Left lung (tissue), 10 donors: ENCODE data around the gene SUSD5. TPM values are rescaled to one million over a fixed set of nuclear protein-coding genes. Genes with fewer than 3 reads are reported as not detected.

Source experiments
- ATAC-seq: fragments of 200-7000 bp; cut with Tn5 transposase; one replicate; pipeline ENCODE4 v1.9.1; 2020; ENCODE audit warnings: moderate library complexity
- DNase-seq, 4 donors: peaks; one replicate each; pipeline ENCODE4 v3.0.0-alpha.2; 2013 to 2020
- H3K27ac ChIP-seq, 2 donors: fragments of 200-600 bp; sonication (generic) in 1 of 2; one replicate each; pipeline versions ENCODE4 v1.5.0 to v1.8.0; 2020 to 2021
- H3K27me3 ChIP-seq, 2 donors: fragments of 200-600 bp; sonication (generic) in 1 of 2; one replicate each; pipeline versions ENCODE4 v1.5.0 to v1.8.0; 2020 to 2021
- H3K36me3 ChIP-seq, 2 donors: fragments of 200-600 bp; sonication (generic) in 1 of 2; one replicate each; pipeline versions ENCODE4 v1.5.0 to v1.8.0; 2020 to 2021
- H3K4me1 ChIP-seq, 2 donors: fragments of 200-600 bp; one replicate each; pipeline ENCODE4 v1.8.0; 2021
- H3K4me3 ChIP-seq, 2 donors: fragments of 200-600 bp; sonication (generic) in 1 of 2; one replicate each; pipeline versions ENCODE4 v1.5.0 to v1.8.0; 2020 to 2021; ENCODE audit warnings: mild to moderate bottlenecking in 1 of 2
- H3K9me3 ChIP-seq, 2 donors: fragments of 200-600 bp; sonication (generic) in 1 of 2; one replicate each; pipeline versions ENCODE4 v1.5.0 to v1.8.0; 2020 to 2021
- intact Hi-C, 2 donors: fragments of 100-400 bp; cut with DNase I; formaldehyde crosslinking; loops; one replicate each; pipeline versions ENCODE4 v1.11.2 to v1.14.2; 2022
- polyA plus RNA-seq, 6 donors: library from polyadenylated mRNA; unstranded; fragments of 120-200 nt; gene quantifications; one replicate each; pipeline ENCODE4 v1.2.1, GENCODE V29; 2013; ENCODE audit not compliant: insufficient read length in 6 of 6
- total RNA-seq, 2 donors: library from RNA; stranded (reverse); fragmentation: NEBNext Ultra II Directional; extraction: Animal tissue kit (Norgen Biotek cat#: 25700); gene quantifications; one replicate each; pipeline ENCODE4 v1.2.1, GENCODE V29; 2021
- TF ChIP-seq, protein P1 (sequence below), 2 donors: fragments of 200-600 bp; sonication (generic) in 1 of 2; IDR thresholded peaks; one replicate each; pipeline versions ENCODE4 v1.5.0 to v1.8.0; 2021; ENCODE audit warnings: antibody characterized with exemption in 2 of 2
- donor health status: DM: no; HTN: yes; CAD: no.
- donor health status: DM: no; HTN: no; CAD: no.

Gene SUSD5
- total and polyA plus RNA-seq, 8 donors = 1.3 to 4.3 (median 3.0) TPM

DNA sequence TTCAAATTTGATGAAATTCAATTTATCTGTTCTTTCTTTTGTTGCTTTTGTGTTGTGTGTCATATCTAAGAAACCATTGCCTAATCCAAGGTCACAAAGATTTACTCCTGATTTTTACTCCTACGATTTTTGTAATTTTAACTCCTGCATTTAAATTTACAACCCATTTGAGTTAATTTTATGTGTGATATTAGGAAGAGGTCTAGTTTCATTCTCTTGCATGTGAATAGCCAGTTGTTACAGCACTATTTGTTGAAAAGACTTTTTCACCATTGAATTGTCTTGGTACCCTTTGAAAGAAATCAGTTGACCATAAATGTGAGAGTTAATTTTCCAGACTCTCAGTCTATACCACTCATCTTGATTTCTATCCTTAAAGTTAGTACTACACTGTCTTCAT is 80.9 kb downstream of the SUSD5 start:
- intact Hi-C loops = no loop called here

DNA sequence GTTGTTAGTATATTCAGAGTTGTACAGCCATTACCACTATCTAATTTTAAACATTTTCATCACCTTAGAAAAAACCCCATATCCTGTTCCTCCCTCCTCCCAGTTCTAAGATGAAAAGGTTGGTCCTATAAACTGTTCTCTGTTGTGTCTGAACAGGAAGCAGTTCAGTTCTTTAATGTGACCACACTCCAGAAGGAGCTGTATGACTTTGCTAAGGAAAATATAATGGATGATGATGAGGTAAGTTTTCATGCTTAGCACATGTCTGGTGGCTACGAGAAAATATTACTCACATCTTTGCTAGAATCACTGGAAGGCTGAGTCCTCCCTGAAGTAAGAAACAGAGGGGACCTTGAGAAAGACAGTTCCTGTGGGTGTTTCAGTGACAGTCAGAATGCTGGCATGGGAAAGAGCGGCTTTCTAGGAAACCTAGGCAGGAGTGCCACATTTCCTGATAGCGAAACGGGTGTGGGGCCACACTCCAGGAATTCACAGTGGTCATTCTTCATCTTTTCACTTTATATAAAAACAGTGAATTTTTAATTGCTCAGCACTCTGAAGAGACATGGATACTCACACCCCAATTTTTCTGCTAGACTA is 84.5 kb downstream of the SUSD5 start:
- H3K36me3 ChIP-seq = peaks cover 0 to 83% of the 10 kb centered on the region in 2 donors
- DNase-seq (no peak), ATAC-seq (no peak)
- no peaks in the 10 kb centered on the region for H3K4me1 ChIP-seq
- H3K27me3 ChIP-seq = no peaks in the 10 kb centered on the region
- H3K4me3 ChIP-seq = no peak overlapping the region
- intact Hi-C loops = loop anchor here in 1 of 2 donors (5.0 kb wide), 1 partner anchor 238 kb away; no protein-coding TSS in a partner anchor
- no peaks in the 10 kb centered on the region for H3K9me3 ChIP-seq
- H3K27ac ChIP-seq = no peak overlapping the region
- TF ChIP-seq, protein P1, sequence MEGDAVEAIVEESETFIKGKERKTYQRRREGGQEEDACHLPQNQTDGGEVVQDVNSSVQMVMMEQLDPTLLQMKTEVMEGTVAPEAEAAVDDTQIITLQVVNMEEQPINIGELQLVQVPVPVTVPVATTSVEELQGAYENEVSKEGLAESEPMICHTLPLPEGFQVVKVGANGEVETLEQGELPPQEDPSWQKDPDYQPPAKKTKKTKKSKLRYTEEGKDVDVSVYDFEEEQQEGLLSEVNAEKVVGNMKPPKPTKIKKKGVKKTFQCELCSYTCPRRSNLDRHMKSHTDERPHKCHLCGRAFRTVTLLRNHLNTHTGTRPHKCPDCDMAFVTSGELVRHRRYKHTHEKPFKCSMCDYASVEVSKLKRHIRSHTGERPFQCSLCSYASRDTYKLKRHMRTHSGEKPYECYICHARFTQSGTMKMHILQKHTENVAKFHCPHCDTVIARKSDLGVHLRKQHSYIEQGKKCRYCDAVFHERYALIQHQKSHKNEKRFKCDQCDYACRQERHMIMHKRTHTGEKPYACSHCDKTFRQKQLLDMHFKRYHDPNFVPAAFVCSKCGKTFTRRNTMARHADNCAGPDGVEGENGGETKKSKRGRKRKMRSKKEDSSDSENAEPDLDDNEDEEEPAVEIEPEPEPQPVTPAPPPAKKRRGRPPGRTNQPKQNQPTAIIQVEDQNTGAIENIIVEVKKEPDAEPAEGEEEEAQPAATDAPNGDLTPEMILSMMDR (IDR thresholded peaks at IDR 0.05) = no peak

More for the DNA sequence above, 80.9 kb downstream of the SUSD5 start:
- H3K4me1 ChIP-seq = no peaks in the 10 kb centered on the region
- H3K4me3 ChIP-seq = no peak overlapping the region
- no peaks in the 10 kb centered on the region for H3K9me3 ChIP-seq
- no peaks in the 10 kb centered on the region for H3K27me3 ChIP-seq
- DNase-seq (no peak), ATAC-seq (no peak)
- H3K27ac ChIP-seq = no peak overlapping the region
- TF ChIP-seq, protein P1 (IDR thresholded peaks at IDR 0.05) = no peak
- H3K36me3 ChIP-seq = peaks cover 0 to 77% of the 10 kb centered on the region in 2 donors

DNA sequence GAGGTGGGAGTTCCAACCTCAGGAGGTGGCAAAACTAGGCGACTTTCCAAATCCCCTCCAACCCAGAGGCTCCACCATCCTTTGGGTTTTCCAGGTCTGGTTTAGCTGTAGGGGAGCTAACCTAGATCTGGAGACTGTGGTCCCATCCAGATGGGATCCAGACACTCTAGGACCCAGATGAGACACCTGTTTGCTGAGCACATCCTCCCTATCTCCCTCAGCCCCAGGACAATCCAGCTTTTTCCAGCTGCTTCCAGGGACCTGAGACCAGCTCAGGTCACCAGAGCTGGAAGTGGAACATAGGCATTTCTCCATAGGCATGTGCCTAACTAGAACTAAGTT is 86.6 kb downstream of the SUSD5 start:
- Histone ChIP-seq H3K27ac (no peak overlapping the region), H3K9me3 (no peaks in the 10 kb centered on the region), H3K4me3 (no peak overlapping the region), H3K27me3 (no peaks in the 10 kb centered on the region), H3K36me3 (peaks cover 0 to 80% of the 10 kb centered on the region in 2 donors), H3K4me1 (no peaks in the 10 kb centered on the region)
- TF ChIP-seq, protein P1 (IDR thresholded peaks at IDR 0.05) = no peak
- DNase-seq (no peak), ATAC-seq (no peak)
- intact Hi-C loops = loop anchor here in 1 of 2 donors (5.0 kb wide), 1 partner anchor 240 kb away; no protein-coding TSS in a partner anchor

DNA sequence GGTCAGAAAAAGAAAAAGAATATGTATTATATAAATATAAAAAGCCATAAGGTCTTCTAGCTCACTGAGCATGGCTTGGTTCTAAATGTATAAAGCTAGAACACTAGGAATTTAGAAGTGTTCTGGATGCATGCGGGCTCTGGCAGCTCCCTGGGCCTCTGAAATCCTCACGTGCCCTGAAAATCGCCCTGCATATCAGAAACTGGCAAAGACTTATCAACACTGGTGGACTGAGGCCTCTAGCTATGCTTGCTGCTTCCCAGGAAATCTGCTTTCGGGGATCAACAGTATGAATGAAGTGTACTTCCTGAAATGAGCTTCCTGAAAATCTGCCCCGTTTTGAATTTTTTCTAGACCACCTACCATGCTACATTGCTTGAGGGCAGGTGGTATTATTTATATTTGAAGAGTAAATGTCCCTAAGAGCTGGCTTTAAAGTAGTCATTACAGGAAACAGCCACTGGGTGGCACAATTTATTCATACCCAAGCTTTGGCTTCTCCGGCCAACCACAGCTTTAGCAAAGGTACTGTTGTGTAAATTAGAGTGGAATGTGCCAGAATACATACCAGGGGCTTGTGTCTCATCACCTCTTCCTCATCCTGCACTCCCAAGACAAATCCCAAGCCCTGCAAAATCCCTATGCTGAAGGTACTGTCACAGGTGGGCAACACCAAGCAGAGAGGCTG is 87.1 kb downstream of the SUSD5 start:
- ATAC-seq = peak; percentile 93

DNA sequence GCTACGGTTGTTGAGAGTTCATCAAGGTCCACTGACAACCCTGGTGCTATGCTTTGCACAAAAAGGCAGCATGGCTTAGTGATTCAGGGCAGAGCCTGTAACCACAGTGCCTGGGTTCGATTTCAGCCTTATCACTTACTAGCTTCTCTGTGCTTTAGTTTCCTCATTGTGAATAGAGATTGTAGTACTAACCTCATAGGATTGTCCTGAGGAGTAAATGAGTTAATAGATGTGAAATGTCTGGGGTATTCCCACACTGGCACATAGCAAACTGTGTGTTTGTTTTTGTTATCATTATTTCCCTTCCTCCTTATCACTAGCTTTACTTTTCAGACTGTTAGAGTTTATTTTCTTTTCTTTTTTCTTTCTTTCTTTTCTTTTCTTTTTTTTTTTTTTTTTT is 88.5 kb downstream of the SUSD5 start:
- H3K4me3 ChIP-seq = no peak overlapping the region
- no peak for DNase-seq
- peaks cover 0 to 81% of the 10 kb centered on the region in 2 donors for H3K36me3 ChIP-seq
- H3K4me1 ChIP-seq = no peaks in the 10 kb centered on the region
- H3K27ac ChIP-seq = no peak overlapping the region
- H3K27me3 ChIP-seq = no peaks in the 10 kb centered on the region
- TF ChIP-seq, protein P1 (IDR thresholded peaks at IDR 0.05) = no peak
- H3K9me3 ChIP-seq = no peaks in the 10 kb centered on the region
- intact Hi-C loops = loop anchor here in 1 of 2 donors (5.0 kb wide), 1 partner anchor 242 kb away; no protein-coding TSS in a partner anchor
- no peak for ATAC-seq

More for the DNA sequence above, 87.1 kb downstream of the SUSD5 start:
- DNase-seq = peak in 2 of 4 donors; percentile 38 to 66
- H3K27me3 ChIP-seq = no peaks in the 10 kb centered on the region
- intact Hi-C loops = loop anchor here in 1 of 2 donors (5.0 kb wide), 1 partner anchor 241 kb away; no protein-coding TSS in a partner anchor
- H3K36me3 ChIP-seq = peaks cover 0 to 80% of the 10 kb centered on the region in 2 donors
- no peaks in the 10 kb centered on the region for H3K9me3 ChIP-seq
- no peak overlapping the region for H3K4me3 ChIP-seq
- TF ChIP-seq, protein P1 (IDR thresholded peaks at IDR 0.05) = peak; percentile 50 to 70
- H3K4me1 ChIP-seq = no peaks in the 10 kb centered on the region
- no peak overlapping the region for H3K27ac ChIP-seq
